A172 (cell line): Measurements from ENCODE around the gene PXDN. TPM values are rescaled to one million over a fixed set of nuclear protein-coding genes. Genes with fewer than 3 reads are reported as not detected.

Experiments used
- DNase-seq: peaks from one replicate; pipeline ENCODE4 v3.0.0-alpha.2; 2015; ENCODE audit warnings: low spot score
- total RNA-seq: library from RNA; depleted of rRNA; stranded (reverse); fragments of >200 nt; shearing (Covaris generic); gene quantifications from 2 replicates; pipeline ENCODE4 v1.2.3, GENCODE V29; 2014

The PXDN gene
- total RNA-seq, 1 experiment from 2014 or later = 124 TPM

DNA sequence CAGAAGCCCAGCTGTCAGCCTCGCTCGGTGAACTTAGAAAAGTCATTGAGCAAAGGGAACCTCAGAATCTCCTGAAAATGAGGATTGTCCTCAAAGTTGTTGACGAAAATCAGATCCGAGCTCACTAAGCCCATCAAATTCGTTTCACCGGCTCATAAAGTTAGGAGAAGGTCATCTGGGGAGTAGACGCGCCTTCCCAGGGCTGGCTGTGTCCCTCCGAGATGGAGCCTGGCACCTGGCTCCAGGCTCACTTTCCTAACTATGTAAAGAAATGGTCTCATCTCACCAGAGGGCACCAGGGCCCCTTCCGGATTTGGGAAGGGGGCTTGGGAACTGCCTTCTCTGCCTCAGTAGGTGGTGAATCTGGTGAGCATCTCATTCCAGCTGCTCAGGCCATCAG, 145.5 kb downstream of the PXDN start:
- DNase-seq = no peak

- no peak for DNase-seq
Measured at GRCh38 chr2:1598041-1598710, 146.1 kb downstream of the PXDN start.

DNA sequence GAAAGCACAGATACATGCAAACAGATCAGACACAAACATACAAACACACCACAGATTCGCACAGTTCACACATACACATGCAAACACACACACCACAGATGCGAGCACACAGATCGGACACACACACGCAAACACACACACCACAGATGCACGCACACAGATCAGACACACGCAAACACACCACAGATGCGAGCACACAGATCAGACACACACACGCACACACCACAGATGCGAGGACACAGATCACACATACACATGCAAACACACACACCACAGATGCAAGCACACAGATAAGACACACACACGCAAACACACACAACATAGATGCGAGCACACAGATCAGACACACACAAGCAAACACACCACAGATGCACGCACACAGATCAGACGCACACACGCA, 149.0 kb downstream of the PXDN start:
- no peak for DNase-seq

- no peak for DNase-seq
Measured at GRCh38 chr2:1594373-1595171, 149.7 kb downstream of the PXDN start.

- DNase-seq = no peak
Measured at GRCh38 chr2:1594123-1594372, 150.3 kb downstream of the PXDN start.

DNA sequence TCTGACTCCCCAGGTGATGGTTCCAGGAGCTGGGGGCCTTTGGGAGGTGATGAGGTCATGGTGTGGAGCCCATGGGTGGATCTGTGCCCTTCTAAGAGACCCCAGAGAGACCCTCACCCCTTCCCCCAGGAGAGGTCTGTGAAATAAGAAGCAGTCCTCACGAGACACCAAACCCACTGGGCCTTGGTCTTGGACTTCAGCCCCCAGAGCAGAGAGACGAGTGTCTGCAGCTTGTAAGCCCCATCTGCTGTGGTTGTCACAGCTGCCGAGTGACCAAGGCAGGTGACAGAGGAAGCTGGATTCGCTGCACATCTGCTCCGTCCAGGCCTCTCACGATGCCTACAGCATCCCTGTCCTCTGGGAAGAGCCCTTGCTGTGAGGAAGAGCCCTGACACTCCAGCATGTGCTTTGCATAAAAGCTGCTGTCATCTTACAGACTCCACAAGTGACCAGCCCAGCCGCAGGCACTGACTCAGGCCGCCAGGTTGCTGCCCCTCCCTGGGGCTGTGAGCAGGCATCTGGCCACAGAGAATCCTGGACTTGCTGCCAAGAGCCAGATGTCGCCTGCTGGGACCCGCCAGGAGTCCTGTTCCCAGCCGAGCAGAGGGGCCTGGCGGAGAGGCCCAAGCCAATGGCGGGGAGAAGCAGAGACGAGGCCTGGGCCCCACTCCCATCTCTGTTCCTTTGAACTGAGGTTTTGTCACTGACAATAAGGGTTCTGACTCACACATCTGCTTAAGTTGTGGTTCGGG, 150.8 kb downstream of the PXDN start:
- DNase-seq = peak; percentile 98

GRCh38 chr2:1591978-1592907, 152.1 kb downstream of the PXDN start:
- no peak for DNase-seq

DNA sequence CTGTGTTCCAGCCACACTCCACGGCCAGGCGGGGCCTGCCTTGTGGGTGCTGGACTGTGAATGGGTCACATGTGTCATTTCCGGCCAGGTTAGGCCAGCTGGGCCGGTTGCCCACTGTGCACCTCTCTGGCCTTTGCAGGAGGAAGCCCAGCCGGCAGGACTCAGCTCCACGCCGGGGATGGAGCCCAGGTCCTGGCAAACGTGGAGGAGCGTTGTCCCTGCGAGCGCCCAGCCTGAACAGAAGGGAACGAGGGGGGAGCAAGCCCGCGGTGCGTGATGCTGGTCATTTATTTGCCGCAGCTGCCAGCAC, 152.9 kb downstream of the PXDN start:
- DNase-seq = no peak

GRCh38 chr2:1590596-1591460, 153.5 kb downstream of the PXDN start:
- no peak for DNase-seq

GRCh38 chr2:1588978-1589621, 155.2 kb downstream of the PXDN start:
- DNase-seq = peak; percentile 71

- no peak for DNase-seq
Measured at GRCh38 chr2:1588051-1588977, 156.0 kb downstream of the PXDN start.

DNA sequence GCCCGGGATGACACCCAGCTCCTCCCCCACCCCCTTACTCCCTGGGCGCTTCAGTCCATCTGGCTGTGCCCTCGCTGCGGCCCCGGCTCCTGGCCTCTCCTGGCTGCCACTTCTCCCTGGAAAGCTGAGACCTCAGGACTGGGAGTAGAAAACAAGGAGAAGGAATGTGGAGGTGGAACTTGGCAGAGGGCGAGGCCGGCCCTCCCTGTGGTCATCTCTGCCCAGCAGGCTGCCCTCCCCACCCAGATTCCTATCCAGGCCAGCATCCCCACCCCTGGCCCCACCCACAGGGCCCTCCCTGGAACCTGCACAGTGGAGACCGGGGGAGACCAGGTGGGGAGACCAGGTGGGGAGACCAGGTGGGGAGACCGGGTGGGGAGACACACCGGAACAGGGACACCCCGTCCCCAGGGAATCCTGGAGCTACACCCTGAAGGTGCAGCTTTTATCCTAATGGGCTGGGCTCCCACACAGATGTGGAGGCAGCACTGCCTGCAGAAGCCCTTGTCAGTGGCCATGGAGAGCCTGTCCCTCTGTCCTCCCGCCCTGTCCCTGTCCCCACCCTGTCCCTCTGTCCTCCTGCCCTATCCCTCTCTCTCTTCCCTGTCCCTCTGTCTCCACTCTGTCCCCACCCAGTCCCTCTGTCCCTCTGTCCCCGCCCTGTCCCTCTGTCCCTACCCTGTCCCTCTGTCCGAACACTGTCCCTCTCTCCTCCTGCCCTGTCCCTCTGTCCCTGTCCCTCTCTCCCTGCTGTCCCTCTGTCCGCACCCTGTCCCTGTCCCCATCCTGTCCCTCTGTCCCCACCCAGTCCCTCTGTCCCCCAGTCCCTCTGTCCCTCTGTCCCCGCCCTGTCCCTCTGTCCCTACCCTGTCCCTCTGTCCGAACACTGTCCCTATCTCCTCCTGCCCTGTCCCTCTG, 157.1 kb downstream of the PXDN start:
- peak; percentile 93 for DNase-seq

GRCh38 chr2:1586251-1586922, 157.9 kb downstream of the PXDN start:
- no peak for DNase-seq

DNA sequence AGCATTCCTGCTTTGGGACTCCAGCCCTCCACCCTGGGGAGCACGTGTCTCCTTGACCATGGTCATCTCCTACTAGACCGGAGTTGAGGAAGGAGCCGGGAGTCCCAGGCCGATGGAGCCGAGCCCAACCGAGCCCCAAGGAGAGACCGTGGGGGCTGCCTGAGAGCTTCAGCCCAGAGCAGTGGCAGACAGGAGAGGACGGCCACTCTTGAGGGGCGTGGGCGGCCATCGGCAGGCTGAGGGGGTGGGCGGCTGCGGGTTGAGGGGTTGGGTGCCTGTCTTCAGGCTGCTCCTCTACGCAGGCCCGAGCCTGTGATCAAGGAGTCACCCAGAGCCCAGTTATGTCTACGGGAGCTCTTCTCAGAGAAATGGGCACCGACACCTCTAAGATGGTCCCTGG, 158.7 kb downstream of the PXDN start:
- DNase-seq = no peak

- DNase-seq = no peak
Measured at GRCh38 chr2:1584691-1585485, 159.4 kb downstream of the PXDN start.

DNA sequence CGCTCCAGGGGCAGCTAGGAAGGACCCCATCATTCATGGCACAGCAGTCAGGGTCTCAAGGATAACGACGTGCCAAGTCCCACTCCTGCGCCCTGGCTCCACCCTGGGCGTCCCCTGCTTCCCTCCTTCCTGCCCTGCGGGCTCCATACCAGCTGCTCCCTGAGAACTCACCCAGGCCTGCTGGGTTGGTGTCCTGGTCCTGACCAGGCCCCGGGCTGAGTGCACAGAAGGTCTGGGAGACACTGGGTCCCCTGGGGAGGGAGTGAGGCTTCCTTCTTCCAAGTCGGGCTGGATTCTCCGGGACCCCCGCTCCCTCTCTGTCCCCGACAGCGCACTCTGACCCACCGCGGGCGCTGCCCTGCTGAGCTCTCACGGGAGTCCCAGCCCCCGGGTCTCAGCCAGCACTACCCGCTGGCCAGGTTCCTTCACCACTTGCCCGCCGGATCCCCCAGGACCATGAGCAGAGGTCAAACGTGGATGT, 160.2 kb downstream of the PXDN start:
- DNase-seq = no peak

- no peak for DNase-seq
Measured at GRCh38 chr2:1582891-1583341, 161.4 kb downstream of the PXDN start.
